Osteocyte (in vitro differentiated cells): ENCODE results near the gene RAB31. TPM values are rescaled to one million over a fixed set of nuclear protein-coding genes. Genes with fewer than 3 reads are reported as not detected.

ENCODE experiments used
- DNase-seq: peaks from one replicate; pipeline ENCODE4 v3.0.0; 2021; ENCODE audit warnings: mixed read lengths; ENCODE audit not compliant: unreplicated experiment; ENCODE audit errors: extremely low spot score
- H3K27ac Mint-ChIP-seq: one replicate; pipeline ENCODE4 v1.8.0; 2021; ENCODE audit warnings: mild to moderate bottlenecking, mixed read lengths; ENCODE audit not compliant: unreplicated experiment
- H3K27me3 Mint-ChIP-seq: one replicate; pipeline ENCODE4 v1.8.0; 2021; ENCODE audit warnings: mixed read lengths; ENCODE audit not compliant: unreplicated experiment
- H3K36me3 Mint-ChIP-seq: one replicate; pipeline ENCODE4 v1.8.0; 2021; ENCODE audit warnings: mixed read lengths; ENCODE audit not compliant: unreplicated experiment
- H3K4me1 Mint-ChIP-seq: one replicate; pipeline ENCODE4 v1.8.0; 2021; ENCODE audit warnings: mixed read lengths; ENCODE audit not compliant: unreplicated experiment
- H3K4me3 Mint-ChIP-seq: one replicate; pipeline ENCODE4 v1.8.0; 2021; ENCODE audit warnings: mild to moderate bottlenecking, moderate library complexity, mixed read lengths; ENCODE audit not compliant: unreplicated experiment
- H3K9me3 Mint-ChIP-seq: one replicate; pipeline ENCODE4 v1.8.0; 2021; ENCODE audit warnings: mixed read lengths; ENCODE audit not compliant: unreplicated experiment
- total RNA-seq: library from RNA; stranded (reverse); gene quantifications from 2 replicates; pipeline ENCODE4 v1.2.1, GENCODE V29; 2021
- TF ChIP-seq, protein P1 (sequence below): fragments of 200-600 bp; sonication (generic); IDR thresholded peaks from 2 replicates; pipeline ENCODE4 v1.5.0; 2021; ENCODE audit warnings: antibody characterized with exemption, mild to moderate bottlenecking, moderate library complexity

RAB31 gene
- total RNA-seq, 1 donor from 2014 or later, result 90.8 TPM

DNA sequence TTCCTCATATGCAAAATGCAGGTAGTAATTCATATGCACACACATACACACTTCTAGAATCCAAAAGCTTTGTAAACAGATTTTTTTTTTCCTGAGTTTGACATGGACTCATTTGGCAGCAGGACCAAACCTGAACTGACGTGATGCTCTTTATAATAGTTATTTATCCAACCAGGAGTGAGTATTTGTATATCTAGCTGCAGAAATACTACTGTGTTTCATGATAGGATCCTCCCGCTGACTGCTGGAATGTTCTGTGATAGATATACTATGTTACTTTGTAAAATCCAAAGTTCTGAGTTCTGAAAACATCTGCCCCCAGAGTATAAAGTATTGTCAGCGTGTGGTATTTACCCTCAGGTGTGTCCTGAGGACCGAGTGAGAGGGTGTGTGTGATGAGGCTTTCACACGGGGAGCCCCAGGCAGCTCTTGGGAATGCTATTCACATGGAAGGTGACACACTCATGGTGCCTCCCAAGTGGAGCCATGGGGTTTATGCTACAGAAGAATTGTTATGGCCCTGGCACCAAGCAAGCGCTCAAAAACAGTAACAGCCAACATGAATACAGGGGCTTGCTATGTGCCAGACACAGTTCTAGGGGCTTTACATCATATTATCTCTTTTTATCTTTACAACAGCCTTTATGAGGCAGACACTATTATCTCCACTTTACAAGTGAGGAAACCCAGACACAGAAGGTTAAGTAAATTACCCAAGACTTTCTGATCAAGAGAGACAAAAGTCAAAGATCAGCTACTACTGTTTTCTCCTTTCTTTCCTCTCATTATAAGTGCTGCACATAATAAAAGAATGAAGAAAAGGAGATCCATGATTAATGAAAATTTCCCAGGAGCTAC lies 161.0 kb downstream of the RAB31 start:
- Mint-ChIP-seq H3K36me3 (peaks cover 8% of the 10 kb centered on the region), H3K27me3 (no peaks in the 10 kb centered on the region)
- no peak for DNase-seq

DNA sequence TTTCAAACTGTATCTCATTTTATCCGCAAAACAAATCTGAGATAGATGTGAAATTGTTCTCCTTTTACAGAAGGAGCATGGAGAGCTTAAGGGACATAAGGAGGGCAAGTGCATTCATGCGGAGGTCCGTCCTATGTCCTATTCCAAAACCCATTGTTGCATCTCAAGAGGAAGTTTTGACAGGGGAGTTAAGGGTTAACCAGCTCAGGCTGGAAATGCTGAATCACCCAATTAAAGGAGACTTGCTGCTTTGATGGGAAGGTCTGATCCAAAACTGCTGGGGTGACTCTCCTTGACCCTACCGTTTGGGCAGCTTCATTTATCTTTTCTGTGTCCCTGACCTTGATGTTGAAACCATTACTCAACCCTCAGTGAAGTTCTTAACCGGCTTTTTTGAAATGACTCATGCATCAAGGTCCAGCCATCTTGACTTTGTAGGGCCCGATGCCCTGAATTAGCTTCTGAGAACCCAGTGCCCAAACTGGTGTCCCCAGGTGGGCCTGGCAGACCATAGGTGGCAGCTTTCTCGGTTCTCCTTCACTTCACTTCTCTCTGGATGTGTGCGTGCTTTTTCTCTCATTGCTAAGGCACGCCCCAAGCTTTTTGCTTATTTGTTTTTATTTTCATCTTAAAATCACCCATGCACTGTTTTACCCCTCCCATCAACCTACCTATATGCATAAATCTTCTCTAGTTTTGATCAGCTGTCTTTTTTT lies 161.8 kb downstream of the RAB31 start:
- Mint-ChIP-seq H3K27me3 (no peaks in the 10 kb centered on the region), H3K36me3 (peaks cover 8% of the 10 kb centered on the region), H3K4me3 (no peak overlapping the region), H3K9me3 (peaks cover 9% of the 10 kb centered on the region), H3K27ac (no peak overlapping the region), H3K4me1 (peaks cover 13% of the 10 kb centered on the region)
- TF ChIP-seq, protein P1, sequence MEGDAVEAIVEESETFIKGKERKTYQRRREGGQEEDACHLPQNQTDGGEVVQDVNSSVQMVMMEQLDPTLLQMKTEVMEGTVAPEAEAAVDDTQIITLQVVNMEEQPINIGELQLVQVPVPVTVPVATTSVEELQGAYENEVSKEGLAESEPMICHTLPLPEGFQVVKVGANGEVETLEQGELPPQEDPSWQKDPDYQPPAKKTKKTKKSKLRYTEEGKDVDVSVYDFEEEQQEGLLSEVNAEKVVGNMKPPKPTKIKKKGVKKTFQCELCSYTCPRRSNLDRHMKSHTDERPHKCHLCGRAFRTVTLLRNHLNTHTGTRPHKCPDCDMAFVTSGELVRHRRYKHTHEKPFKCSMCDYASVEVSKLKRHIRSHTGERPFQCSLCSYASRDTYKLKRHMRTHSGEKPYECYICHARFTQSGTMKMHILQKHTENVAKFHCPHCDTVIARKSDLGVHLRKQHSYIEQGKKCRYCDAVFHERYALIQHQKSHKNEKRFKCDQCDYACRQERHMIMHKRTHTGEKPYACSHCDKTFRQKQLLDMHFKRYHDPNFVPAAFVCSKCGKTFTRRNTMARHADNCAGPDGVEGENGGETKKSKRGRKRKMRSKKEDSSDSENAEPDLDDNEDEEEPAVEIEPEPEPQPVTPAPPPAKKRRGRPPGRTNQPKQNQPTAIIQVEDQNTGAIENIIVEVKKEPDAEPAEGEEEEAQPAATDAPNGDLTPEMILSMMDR, result no peak
- DNase-seq, result no peak

More for the DNA sequence above, 161.0 kb downstream of the RAB31 start:
- Mint-ChIP-seq H3K4me3 (no peak overlapping the region), H3K9me3 (peaks cover 9% of the 10 kb centered on the region), H3K27ac (no peak overlapping the region), H3K4me1 (peaks cover 13% of the 10 kb centered on the region)
- TF ChIP-seq, protein P1, result no peak

DNA sequence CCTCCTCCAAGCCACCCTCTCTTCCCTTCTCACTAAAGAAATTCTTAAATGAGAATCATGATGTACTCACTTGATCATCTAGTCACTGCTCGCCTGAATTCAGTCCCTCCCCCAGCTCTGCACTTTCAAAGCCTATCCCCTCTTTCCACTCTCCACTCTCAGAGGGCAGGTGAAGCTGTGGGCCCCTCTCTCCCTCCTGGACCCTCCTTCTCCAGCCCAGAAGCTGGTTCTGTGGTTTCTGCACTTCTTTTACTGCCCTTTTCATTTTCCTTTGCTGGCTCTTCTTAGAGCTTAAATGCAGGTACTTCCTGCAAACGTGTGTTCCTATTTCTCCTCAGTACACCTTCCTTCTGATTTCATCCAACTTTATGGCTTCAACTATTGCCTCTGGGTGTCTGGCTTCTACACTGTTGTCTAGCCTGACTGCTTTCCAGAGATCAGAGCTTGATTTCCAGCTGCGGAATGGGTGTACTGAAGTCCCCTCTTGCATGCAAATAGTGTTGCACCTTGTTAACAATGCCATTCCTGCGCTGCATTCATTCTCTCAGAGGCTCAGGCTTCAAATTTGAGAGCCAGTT lies 162.4 kb downstream of the RAB31 start:
- Mint-ChIP-seq H3K27ac (no peak overlapping the region), H3K9me3 (peaks cover 6% of the 10 kb centered on the region), H3K4me1 (peaks cover 13% of the 10 kb centered on the region), H3K4me3 (no peak overlapping the region), H3K27me3 (no peaks in the 10 kb centered on the region), H3K36me3 (peaks cover 5% of the 10 kb centered on the region)
- no peak for DNase-seq
- TF ChIP-seq, protein P1, result no peak

DNA sequence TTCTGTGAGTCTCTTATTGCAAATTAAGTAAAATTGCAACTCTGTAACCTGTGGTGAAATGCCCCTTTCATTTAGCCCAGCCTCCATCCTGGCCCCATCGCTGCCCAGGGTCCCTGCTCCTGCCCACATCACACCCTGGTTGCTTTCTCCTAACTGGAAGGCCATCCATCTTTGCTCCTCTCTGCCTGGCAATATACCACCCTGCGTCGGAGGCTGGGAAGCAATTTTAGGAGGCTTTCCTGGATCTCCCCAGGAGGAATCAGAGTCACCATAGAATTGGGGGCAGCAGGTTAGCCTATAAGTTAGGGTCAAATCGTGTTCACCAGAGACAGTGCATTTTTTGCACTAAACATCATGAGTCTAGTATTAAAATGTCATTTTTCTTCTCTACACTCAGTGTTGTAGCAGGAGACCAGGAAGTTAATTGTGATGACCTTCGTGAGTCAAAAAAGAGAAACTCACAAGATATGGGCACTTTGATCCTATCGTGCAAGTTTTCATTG lies 163.2 kb downstream of the RAB31 start:
- H3K27ac Mint-ChIP-seq, result no peak overlapping the region
- no peaks in the 10 kb centered on the region for H3K9me3 Mint-ChIP-seq
- H3K36me3 Mint-ChIP-seq, result no peaks in the 10 kb centered on the region
- peaks cover 13% of the 10 kb centered on the region for H3K4me1 Mint-ChIP-seq
- TF ChIP-seq, protein P1, result no peak
- no peak for DNase-seq
- no peak overlapping the region for H3K4me3 Mint-ChIP-seq
- no peaks in the 10 kb centered on the region for H3K27me3 Mint-ChIP-seq
